ENCODE measurements around the gene NFYB.
"Not testable (repeated sequence)": the region's sequence is repeated elsewhere in the genome, so short reads cannot be mapped to it uniquely, and the experiment has no call there.

The NFYB gene

GRCh38 chr12:104137902-104138796, at the start of gene NFYB:
TSS of gene NFYB (minus strand) at chr12:104138210. CDS start at chr12:104135453, 2,757 bp downstream.
- DNase-seq, result peak; percentile 96

DNA sequence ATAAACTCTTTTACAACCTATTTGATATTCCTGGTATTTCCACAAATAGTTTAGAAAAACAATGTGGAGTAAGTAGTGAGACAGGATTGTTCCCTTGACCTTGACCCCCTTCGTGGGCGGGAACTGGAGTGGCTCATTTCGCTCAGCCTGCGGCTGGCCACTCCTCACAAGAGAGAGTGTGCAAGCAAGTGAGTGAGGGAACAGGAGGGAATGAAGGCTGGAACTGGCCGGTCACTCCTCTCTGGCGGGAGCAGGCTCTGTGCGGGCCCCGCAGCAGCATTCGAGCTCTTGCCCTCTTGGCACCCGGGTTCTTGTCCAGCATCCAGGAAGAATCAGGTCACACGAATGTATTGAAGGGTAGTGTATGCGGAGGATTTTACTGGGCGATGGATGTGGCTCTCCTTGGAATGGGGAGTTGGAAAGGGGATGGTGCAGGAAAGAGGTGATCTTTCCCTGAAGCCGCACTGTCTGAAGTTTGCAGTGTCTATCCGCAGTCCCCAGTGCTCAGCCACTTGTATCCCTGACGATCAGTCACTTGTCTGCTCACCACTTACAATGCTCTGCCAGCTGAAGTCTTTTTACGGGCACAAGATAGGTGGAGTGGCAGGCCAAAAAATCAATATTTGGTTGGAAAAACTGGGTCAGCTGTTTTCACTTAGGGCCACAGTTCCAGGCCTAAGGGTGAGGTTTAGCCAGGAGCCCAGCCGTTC, 49.6 kb upstream of the NFYB start:
- DNase-seq, result no peak

GRCh38 chr12:104183443-104183842, 45.4 kb upstream of the NFYB start:
- DNase-seq, result no peak

DNA sequence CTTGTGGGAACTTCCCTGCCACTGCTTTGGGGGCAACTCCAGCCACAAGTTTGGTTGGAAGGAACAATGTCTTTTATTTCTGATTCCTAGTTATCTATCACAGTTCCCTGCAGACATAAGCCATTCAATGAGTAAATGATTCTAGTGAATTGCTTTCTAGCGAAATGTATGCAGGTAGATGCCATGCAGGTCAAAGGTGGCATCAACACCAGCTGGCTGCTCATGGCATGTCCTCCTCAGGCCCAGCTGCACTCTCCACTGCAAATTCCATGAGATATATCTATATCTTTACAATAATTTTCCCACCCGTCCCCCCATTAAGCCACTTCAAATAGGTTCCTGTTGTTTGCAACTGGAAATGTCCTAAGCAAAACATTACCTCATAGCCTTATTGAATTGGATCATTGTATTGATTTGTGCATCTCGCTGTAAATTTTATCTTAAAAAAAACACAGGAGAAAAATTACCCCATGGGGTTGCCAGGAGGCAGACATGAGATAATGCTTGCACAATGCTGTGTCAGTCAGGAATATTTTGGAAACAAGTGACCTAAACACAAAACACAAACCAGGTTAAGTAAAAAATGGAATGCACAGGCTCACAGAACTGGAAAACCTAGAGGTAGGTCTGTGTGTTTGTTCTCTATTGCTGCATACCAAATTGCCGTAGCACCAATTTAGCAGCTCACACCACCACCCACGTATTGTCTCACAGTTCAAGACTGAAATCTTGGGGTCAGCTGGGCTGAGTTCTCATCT, 44.8 kb upstream of the NFYB start:
- DNase-seq, result no peak

- DNase-seq, result no peak
Observed at GRCh38 chr12:104182144-104182543, 44.1 kb upstream of the NFYB start.

DNA sequence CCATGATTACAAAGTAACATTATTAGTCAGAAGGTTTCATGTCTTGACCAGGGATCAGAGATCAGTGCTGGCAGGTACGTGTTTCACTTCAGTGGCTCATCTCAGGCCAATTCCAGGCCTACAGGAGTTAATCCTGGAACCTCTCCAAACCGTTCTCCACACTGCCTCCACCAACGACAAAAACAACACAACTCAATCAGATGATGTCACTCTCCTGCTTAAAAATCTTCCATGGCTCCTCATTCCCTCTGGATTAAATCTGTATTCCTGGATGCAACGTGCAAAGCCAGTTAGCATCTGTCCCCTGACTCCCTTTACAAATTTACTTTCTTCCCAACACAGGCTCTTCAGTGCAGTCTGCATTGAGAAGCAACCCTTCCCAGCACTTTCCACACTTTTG, 43.3 kb upstream of the NFYB start:
- DNase-seq, result no peak

GRCh38 chr12:104180374-104180773, 42.4 kb upstream of the NFYB start:
- no peak for DNase-seq

DNA sequence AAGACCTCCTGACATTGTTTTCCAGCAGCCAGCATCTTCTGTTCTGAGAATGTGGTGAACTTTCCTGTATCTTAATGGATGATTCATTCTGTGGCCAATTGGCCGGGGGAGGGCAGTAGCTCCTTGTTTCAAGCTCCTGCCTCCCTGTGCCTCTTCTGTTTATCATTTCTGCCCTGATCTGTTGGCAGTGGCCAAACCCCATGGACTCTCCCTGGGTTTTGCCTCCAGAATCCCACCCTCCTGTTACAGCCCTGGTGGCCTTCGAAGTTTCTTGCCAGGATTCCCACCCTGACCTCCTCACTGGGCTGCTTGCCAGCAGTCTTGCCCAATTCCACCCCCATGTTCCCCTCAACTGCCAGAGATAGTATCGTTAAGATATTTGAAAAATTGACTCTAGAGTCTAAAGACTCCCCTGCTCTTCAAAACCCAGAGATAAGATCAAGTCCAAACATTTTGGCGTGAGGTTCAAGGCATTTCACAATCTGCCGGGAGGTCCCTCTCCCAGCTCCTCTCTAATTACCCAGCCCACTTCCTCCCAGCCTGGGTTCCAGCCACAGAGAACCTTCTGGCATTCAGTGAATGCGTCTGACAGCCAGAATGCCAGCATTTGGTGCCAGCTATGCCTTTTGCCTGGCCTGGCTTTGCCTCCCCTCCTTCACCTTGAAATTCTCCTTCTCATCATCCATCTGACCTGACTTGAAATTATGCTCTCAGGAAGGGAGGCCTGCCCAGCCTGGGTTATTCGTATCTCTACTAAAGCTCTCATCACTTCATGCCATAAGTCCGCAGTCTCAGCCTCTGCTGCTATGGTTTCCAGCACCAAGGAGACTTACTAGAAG, 39.9 kb upstream of the NFYB start:
- no peak for DNase-seq

DNA sequence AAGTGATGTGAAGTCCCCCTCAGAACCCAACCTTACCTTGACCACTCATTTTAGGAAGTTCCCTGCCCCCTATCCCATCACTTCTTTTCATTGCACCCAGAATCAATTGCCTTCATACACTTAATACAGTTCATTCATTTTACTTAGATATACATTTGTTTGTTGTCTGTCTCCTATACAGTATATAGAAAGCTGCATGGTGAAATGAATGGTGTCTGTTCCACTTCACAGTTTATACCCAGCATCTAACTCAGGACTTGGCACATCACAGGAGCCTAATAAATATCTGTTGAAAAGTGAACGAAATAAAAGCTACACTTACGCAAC, 39.3 kb upstream of the NFYB start:
- no peak for DNase-seq

DNA sequence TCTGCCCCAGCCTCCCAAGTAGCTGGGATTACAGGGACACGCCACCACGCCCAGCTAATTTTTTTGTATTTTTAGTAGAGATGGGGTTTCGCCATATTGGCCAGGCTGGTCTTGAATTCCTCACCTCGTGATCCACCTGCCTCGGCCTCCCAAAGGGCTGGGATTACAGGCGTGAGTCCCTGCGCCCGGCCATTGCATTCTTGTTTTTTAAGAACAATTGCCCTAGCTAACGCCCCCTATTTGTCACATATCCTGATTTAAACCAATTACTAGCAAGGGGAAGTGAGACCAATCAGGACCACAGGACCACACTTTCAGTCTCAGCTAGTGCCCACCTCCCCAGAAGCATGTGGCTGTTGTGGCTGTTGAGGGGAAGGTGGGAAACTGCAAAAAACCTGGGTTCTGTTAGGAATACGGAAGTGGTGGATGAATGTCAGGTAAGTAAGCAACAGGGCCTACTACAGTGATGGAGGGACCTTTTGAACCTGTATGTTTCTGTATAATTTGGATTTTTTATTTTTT, 37.8 kb upstream of the NFYB start:
- DNase-seq, result no peak

DNA sequence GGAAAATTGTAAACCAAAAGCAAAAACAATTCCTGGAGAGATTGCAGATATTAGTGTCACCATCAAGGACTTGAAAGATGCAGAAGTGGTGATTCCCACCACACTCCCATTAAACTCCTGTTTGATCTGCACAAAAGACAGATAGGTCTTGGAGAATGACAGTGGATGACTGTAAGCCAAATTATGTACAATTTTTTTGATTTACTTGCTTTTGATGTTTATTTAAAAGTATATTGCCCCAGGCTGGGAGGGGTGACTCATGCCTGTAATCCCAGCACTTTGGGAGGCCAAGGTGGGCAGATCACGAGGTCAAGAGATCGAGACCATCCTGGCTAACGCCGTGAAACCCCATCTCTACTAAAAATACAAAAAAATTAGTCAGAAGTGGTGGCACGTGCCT, 35.8 kb upstream of the NFYB start:
- not testable (repeated sequence) for DNase-seq

- no peak for DNase-seq
Observed at GRCh38 chr12:104172570-104172947, 34.5 kb upstream of the NFYB start.

DNA sequence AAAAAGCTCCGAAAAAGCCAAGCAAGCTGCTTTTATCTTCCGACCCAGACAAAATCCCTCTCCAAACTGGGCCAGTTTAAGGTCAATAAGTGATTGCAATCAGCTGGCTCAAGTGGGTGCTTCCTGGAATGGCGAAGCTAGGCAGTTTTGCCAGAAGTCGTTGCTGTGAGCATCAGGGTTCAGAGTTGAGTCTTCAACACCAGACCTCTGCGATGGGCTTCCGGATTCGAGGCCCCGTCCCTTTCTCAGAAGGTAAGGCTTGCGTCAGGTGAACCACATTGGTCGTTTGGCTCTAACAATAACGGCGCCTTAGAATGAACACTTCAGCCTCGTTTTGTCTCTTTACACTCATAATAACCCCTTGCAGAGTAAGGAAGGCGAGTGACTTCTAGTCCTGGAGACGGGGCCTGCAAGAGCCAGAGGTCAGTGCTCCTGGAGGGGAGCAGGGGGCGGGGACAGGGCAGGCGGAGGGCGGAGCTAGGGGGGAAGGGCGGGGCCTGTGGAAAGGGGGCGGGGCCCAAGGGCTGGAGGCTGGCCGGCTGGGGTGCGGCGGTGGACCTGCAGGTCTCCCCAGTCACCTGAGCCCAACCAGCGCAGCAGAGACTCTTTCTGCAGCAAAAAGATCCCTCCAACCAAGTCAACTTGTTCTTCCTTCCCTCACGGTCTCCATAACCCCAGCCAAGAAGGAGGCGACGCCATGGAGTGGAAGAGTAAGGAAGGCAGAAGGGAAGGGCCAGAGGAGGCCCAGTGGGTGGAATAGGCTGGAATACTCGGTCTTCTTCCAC, 34.0 kb upstream of the NFYB start:
- no peak for DNase-seq

GRCh38 chr12:104168596-104168995, 30.6 kb upstream of the NFYB start:
- DNase-seq, result no peak

GRCh38 chr12:104167519-104168458, 29.8 kb upstream of the NFYB start:
- DNase-seq, result no peak

- DNase-seq, result no peak
Observed at GRCh38 chr12:104166465-104166864, 28.5 kb upstream of the NFYB start.

- no peak for DNase-seq
Observed at GRCh38 chr12:104165801-104166200, 27.8 kb upstream of the NFYB start.

- DNase-seq, result no peak
Observed at GRCh38 chr12:104164634-104165033, 26.6 kb upstream of the NFYB start.

- no peak for DNase-seq
Observed at GRCh38 chr12:104163631-104164030, 25.6 kb upstream of the NFYB start.

GRCh38 chr12:104163028-104163427, 25.0 kb upstream of the NFYB start:
- not testable (repeated sequence) for DNase-seq
